Measurements from ENCODE around the gene CEP350. TPM values are rescaled to one million over a fixed set of nuclear protein-coding genes. Genes with fewer than 3 reads are reported as not detected.
A peak's percentile ranks its signal among the peaks of the same experiment; 100 is the strongest.

The CEP350 gene
- total and polyA plus RNA-seq, 2 of the 13 experiments (the other 11 are each of a cell fraction or from before 2014, with no cell fraction given) = 7.6 to 35.9 TPM

GRCh38 chr1:180080439-180080838 is 125.8 kb downstream of the CEP350 start:
- H3K4me3 ChIP-seq (replicated peaks in 1 of 3; ENCODE audit: insufficient read depth in 1 of 3, low read depth in 2 of 3, low read length in 3 of 3) = no peak overlapping the region
- intact Hi-C loops (cut with micrococcal nuclease; ENCODE audit: unreplicated experiment) = no loop called here
- no peak overlapping the region for H3K4me2 ChIP-seq (ENCODE audit: low read depth, low read length)
- no TSS peak for BruUV-seq (replicated peaks)
- H4K20me1 ChIP-seq (ENCODE audit: insufficient read depth, low read length) = no peaks in the 10 kb centered on the region
- H3K79me2 ChIP-seq (ENCODE audit: insufficient read depth, low read length) = no peaks in the 10 kb centered on the region
- H3K27me3 ChIP-seq (ENCODE audit: control insufficient read depth in 1 of 2, insufficient read depth in 2 of 2, low read length in 2 of 2) = no peaks in the 10 kb centered on the region
- H3K4me1 ChIP-seq (ENCODE audit: insufficient read depth, low read length) = no peaks in the 10 kb centered on the region
- no peaks in the 10 kb centered on the region for H3K9me3 ChIP-seq (ENCODE audit: low read length)
- TF ChIP-seq ZNF768 (CRISPR knock-in tag; IDR thresholded peaks at IDR 0.05) (no peak), CREB1 (IDR thresholded peaks at IDR 0.05) (peak; percentile 32; the same call in 1 of the 2 replicates), CREB1 (CRISPR knock-in tag; IDR thresholded peaks at IDR 0.05) (no peak)
- CTCF ChIA-PET (ENCODE audit: low intra/inter-chr PET ratio, low total read pairs) = no interaction called here
- peaks cover 3 to 44% of the 10 kb centered on the region in 2 experiments for H3K36me3 ChIP-seq (replicated peaks in 1 of 2; ENCODE audit: control insufficient read depth in 1 of 2, insufficient read depth in 2 of 2, low read length in 2 of 2)
- in situ Hi-C loops (cut with HindIII; ENCODE audit: extremely low pct_ligation_motif_present, low pct_unique_long_range_greater_than_20kb) = no loop called here
- DNase-seq (ENCODE audit: low spot score) = no peak
- no peak for FAIRE-seq
- no peak overlapping the region for H2AFZ ChIP-seq (ENCODE audit: low read length)
- 91% methylated on average over 1 of the region's 1 CpG for WGBS (ENCODE audit: low lambda C conversion rate)
- H3K9ac ChIP-seq (ENCODE audit: insufficient read depth, low read depth, low read length) = no peak overlapping the region
- ATAC-seq = no peak
- POLR2A ChIA-PET = no interaction called here
- H3K27ac ChIP-seq (ENCODE audit: extremely low read length, insufficient read depth, low read length) = no peak overlapping the region

- Histone ChIP-seq H3K36me3 (replicated peaks in 1 of 2; ENCODE audit: control insufficient read depth in 1 of 2, insufficient read depth in 2 of 2, low read length in 2 of 2) (peaks cover 1 to 34% of the 10 kb centered on the region in 2 experiments; a peak in 4 of 5 replicates), H3K4me2 (ENCODE audit: low read depth, low read length) (no peak overlapping the region), H4K20me1 (ENCODE audit: insufficient read depth, low read length) (no peaks in the 10 kb centered on the region), H3K4me1 (ENCODE audit: insufficient read depth, low read length) (no peaks in the 10 kb centered on the region), H2AFZ (ENCODE audit: low read length) (no peak overlapping the region), H3K27ac (ENCODE audit: extremely low read length, insufficient read depth, low read length) (no peak overlapping the region), H3K79me2 (ENCODE audit: insufficient read depth, low read length) (no peaks in the 10 kb centered on the region), H3K4me3 (replicated peaks in 1 of 3; ENCODE audit: insufficient read depth in 1 of 3, low read depth in 2 of 3, low read length in 3 of 3) (no peak overlapping the region), H3K9me3 (ENCODE audit: low read length) (no peaks in the 10 kb centered on the region), H3K9ac (ENCODE audit: insufficient read depth, low read depth, low read length) (no peak overlapping the region), H3K27me3 (ENCODE audit: control insufficient read depth in 1 of 2, insufficient read depth in 2 of 2, low read length in 2 of 2) (no peaks in the 10 kb centered on the region)
- in situ Hi-C loops (cut with HindIII; ENCODE audit: extremely low pct_ligation_motif_present, low pct_unique_long_range_greater_than_20kb) = no loop called here
- intact Hi-C loops (cut with micrococcal nuclease; ENCODE audit: unreplicated experiment) = no loop called here
- ChIA-PET POLR2A (no interaction called here), CTCF (ENCODE audit: low intra/inter-chr PET ratio, low total read pairs) (no interaction called here)
- ATAC-seq (no peak), DNase-seq (ENCODE audit: low spot score) (no peak), FAIRE-seq (no peak)
- TF ChIP-seq ZNF501 (CRISPR knock-in tag; IDR thresholded peaks at IDR 0.05) (no peak), PAF1 (CRISPR knock-in tag; IDR thresholded peaks at IDR 0.05) (no peak), ZNF879 (CRISPR knock-in tag; IDR thresholded peaks at IDR 0.05) (no peak), ZNF614 (CRISPR knock-in tag; IDR thresholded peaks at IDR 0.05; ENCODE audit: borderline replicate concordance) (no peak), ZNF768 (CRISPR knock-in tag; IDR thresholded peaks at IDR 0.05) (no peak), ZNF570 (CRISPR knock-in tag; IDR thresholded peaks at IDR 0.05; ENCODE audit: borderline replicate concordance) (no peak), HMGXB3 (CRISPR knock-in tag; IDR thresholded peaks at IDR 0.05; ENCODE audit: borderline replicate concordance) (no peak)
- TF ChIP-seq, protein P1, sequence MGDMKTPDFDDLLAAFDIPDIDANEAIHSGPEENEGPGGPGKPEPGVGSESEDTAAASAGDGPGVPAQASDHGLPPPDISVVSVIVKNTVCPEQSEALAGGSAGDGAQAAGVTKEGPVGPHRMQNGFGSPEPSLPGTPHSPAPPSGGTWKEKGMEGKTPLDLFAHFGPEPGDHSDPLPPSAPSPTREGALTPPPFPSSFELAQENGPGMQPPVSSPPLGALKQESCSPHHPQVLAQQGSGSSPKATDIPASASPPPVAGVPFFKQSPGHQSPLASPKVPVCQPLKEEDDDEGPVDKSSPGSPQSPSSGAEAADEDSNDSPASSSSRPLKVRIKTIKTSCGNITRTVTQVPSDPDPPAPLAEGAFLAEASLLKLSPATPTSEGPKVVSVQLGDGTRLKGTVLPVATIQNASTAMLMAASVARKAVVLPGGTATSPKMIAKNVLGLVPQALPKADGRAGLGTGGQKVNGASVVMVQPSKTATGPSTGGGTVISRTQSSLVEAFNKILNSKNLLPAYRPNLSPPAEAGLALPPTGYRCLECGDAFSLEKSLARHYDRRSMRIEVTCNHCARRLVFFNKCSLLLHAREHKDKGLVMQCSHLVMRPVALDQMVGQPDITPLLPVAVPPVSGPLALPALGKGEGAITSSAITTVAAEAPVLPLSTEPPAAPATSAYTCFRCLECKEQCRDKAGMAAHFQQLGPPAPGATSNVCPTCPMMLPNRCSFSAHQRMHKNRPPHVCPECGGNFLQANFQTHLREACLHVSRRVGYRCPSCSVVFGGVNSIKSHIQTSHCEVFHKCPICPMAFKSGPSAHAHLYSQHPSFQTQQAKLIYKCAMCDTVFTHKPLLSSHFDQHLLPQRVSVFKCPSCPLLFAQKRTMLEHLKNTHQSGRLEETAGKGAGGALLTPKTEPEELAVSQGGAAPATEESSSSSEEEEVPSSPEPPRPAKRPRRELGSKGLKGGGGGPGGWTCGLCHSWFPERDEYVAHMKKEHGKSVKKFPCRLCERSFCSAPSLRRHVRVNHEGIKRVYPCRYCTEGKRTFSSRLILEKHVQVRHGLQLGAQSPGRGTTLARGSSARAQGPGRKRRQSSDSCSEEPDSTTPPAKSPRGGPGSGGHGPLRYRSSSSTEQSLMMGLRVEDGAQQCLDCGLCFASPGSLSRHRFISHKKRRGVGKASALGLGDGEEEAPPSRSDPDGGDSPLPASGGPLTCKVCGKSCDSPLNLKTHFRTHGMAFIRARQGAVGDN (CRISPR knock-in tag; IDR thresholded peaks at IDR 0.05) = no peak
- BruUV-seq (replicated peaks) = no TSS peak
- WGBS (ENCODE audit: low lambda C conversion rate) = 95% methylated on average over 2 of the region's 2 CpGs
Observed at GRCh38 chr1:180081474-180081873, 126.9 kb downstream of the CEP350 start.
